CD4-positive, alpha-beta memory T cell (primary cell): Measurements from ENCODE around the gene DIP2B. TPM values are rescaled to one million over a fixed set of nuclear protein-coding genes. Genes with fewer than 3 reads are reported as not detected.
"Not testable (repeated sequence)": the region's sequence is repeated elsewhere in the genome, so short reads cannot be mapped to it uniquely, and the experiment has no call there.

ENCODE experiments used
- CTCF ChIA-PET: fragments of 350-600 bp; sonication (Branson Sonifier 250); formaldehyde crosslinking; loops from one replicate; lab custom pipeline; 2021; ENCODE audit warnings: inconsistent platforms; ENCODE audit not compliant: partially characterized antibody; lab: Charles Lee
- POLR2A ChIA-PET: fragments of 350-600 bp; sonication (Branson Sonifier 250); formaldehyde crosslinking; loops from one replicate; lab custom pipeline; 2021; ENCODE audit not compliant: partially characterized antibody; lab: Charles Lee
- DNase-seq, 5 donors: peaks; one replicate each; pipeline versions ENCODE4 v3.0.0 to v3.0.0-alpha.2; 2020 to 2022; ENCODE audit warnings: mixed read lengths in 1 of 5
- H3K27ac ChIP-seq: one replicate; pipeline ENCODE4 v1.7.0; 2013; ENCODE audit warnings: low read depth, low read length
- H3K27me3 ChIP-seq: 2 replicates; pipeline ENCODE4 v1.7.0; 2013; ENCODE audit warnings: mild to moderate bottlenecking, low read length, moderate library complexity; ENCODE audit not compliant: insufficient read depth
- H3K36me3 ChIP-seq: 2 replicates; pipeline ENCODE4 v1.7.0; 2013; ENCODE audit warnings: mild to moderate bottlenecking, low read length, moderate library complexity; ENCODE audit not compliant: insufficient read depth
- H3K4me1 ChIP-seq: 2 replicates; pipeline ENCODE4 v1.7.0; 2013; ENCODE audit warnings: mild to moderate bottlenecking, low read length, moderate library complexity; ENCODE audit not compliant: insufficient read depth
- H3K4me3 ChIP-seq, 2 donors: one replicate each; pipeline ENCODE4 v1.7.0; 2013; ENCODE audit warnings: low read length in 2 of 2, mild to moderate bottlenecking in 1 of 2
- H3K9me3 ChIP-seq, 2 donors: one replicate each; pipeline ENCODE4 v1.7.0; 2013; ENCODE audit warnings: low read length in 2 of 2, control low read depth in 1 of 2; ENCODE audit not compliant: control insufficient read depth in 1 of 2
- H3K27ac Mint-ChIP-seq, 7 donors: one replicate each; pipeline ENCODE4 v1.8.0; 2020 to 2021; ENCODE audit warnings: mixed read lengths in 7 of 7, mild to moderate bottlenecking in 6 of 7, inconsistent platforms in 3 of 7, moderate library complexity in 3 of 7
- H3K27me3 Mint-ChIP-seq, 2 donors: one replicate each; pipeline ENCODE4 v1.8.0; 2020 to 2021; ENCODE audit warnings: mixed read lengths in 2 of 2
- H3K36me3 Mint-ChIP-seq, 2 donors: one replicate each; pipeline ENCODE4 v1.8.0; 2020 to 2021; ENCODE audit warnings: mixed read lengths in 2 of 2, inconsistent platforms in 1 of 2, mild to moderate bottlenecking in 1 of 2
- H3K4me1 Mint-ChIP-seq, 4 donors: one replicate each; pipeline ENCODE4 v1.8.0; 2020 to 2021; ENCODE audit warnings: mixed read lengths in 4 of 4, mild to moderate bottlenecking in 1 of 4
- H3K4me3 Mint-ChIP-seq, 8 donors: one replicate each; pipeline ENCODE4 v1.8.0; 2020 to 2021; ENCODE audit warnings: mixed read lengths in 8 of 8, mild to moderate bottlenecking in 7 of 8, moderate library complexity in 6 of 8, inconsistent platforms in 3 of 8
- H3K9me3 Mint-ChIP-seq, 8 donors: one replicate each; pipeline ENCODE4 v1.8.0; 2020 to 2021; ENCODE audit warnings: mixed read lengths in 8 of 8, mild to moderate bottlenecking in 5 of 8, inconsistent platforms in 3 of 8, moderate library complexity in 1 of 8
- intact Hi-C: fragments of 100-400 bp; cut with micrococcal nuclease; formaldehyde crosslinking; loops from one replicate; pipeline ENCODE4 v1.15.1; 2023
- polyA plus RNA-seq, 2 donors: library from polyadenylated mRNA; unstranded; fragments of 300-500 nt; fragmentation: Illumina TruSeq; gene quantifications; one replicate each; pipeline ENCODE4 v1.2.3, GENCODE V29; 2021
- total RNA-seq, 2 experiments: library from RNA; stranded (reverse); gene quantifications; one replicate each; pipeline ENCODE4 v1.2.3, GENCODE V29; 2021

DIP2B gene
- total and polyA plus RNA-seq, 4 experiments from 2014 or later = 3.8 to 29.1 (median 20.0) TPM

GRCh38 chr12:50520416-50521207, 15.8 kb downstream of the DIP2B start:
- peak in 1 of 5 donors; percentile 22 for DNase-seq

GRCh38 chr12:50521781-50522180, 17.0 kb downstream of the DIP2B start:
- DNase-seq, H3K27me3 Mint-ChIP-seq, H3K9me3 Mint-ChIP-seq, H3K4me3 Mint-ChIP-seq, H3K27ac ChIP-seq, H3K4me3 ChIP-seq, H3K36me3 ChIP-seq, H3K27me3 ChIP-seq, H3K9me3 ChIP-seq: not testable (repeated sequence)
- ChIA-PET CTCF (interaction anchor here (1.7 kb wide), 1 partner anchor 13 kb away, joined by 4 read pairs; no protein-coding TSS in a partner anchor), POLR2A (interaction anchor here (0.7 to 1.6 kb wide), 4 partner anchors 14 to 30 kb away, joined by 3 to 7 read pairs (median 4); no protein-coding TSS in a partner anchor)
- Mint-ChIP-seq H3K27ac (peak overlapping the region in 1 of 7 donors; percentile 19), H3K4me1 (peaks cover 25 to 51% (median 36%) of the 10 kb centered on the region in 4 donors), H3K36me3 (peaks cover 12 to 26% of the 10 kb centered on the region in 2 donors)
- peaks cover 53% of the 10 kb centered on the region for H3K4me1 ChIP-seq
- intact Hi-C loops = loop anchor here (2.0 kb wide), 1 partner anchor 17 kb away; the partner anchor contains the start of gene DIP2B

More at GRCh38 chr12:50520416-50521207, 15.8 kb downstream of the DIP2B start:
- Histone ChIP-seq H3K9me3 (no peaks in the 10 kb centered on the region), H3K27me3 (no peaks in the 10 kb centered on the region), H3K36me3 (no peaks in the 10 kb centered on the region), H3K27ac (no peak overlapping the region), H3K4me1 (peaks cover 58% of the 10 kb centered on the region), H3K4me3 (no peak overlapping the region)
- ChIA-PET CTCF (interaction anchor here (0.6 to 1.7 kb wide), 7 partner anchors 9 to 29 kb away, joined by 3 to 6 read pairs (median 4); no protein-coding TSS in a partner anchor), POLR2A (interaction anchor here (0.9 to 4.3 kb wide), 6 partner anchors 8 to 20 kb away, joined by 3 to 21 read pairs (median 6); no protein-coding TSS in a partner anchor)
- intact Hi-C loops = loop anchor here (2.0 kb wide), 1 partner anchor 16 kb away; the partner anchor contains the start of gene DIP2B
- H3K9me3 Mint-ChIP-seq = peaks cover 0 to 3% (median 0%) of the 10 kb centered on the region in 8 donors
- H3K4me3 Mint-ChIP-seq = peak overlapping the region; percentile 18 to 72 (median 39)
- peaks cover 25 to 51% (median 37%) of the 10 kb centered on the region in 4 donors for H3K4me1 Mint-ChIP-seq
- H3K27ac Mint-ChIP-seq = peak overlapping the region; percentile 62 to 91 (median 88)
- no peaks in the 10 kb centered on the region for H3K27me3 Mint-ChIP-seq
- peaks cover 6 to 18% of the 10 kb centered on the region in 2 donors for H3K36me3 Mint-ChIP-seq

DNA sequence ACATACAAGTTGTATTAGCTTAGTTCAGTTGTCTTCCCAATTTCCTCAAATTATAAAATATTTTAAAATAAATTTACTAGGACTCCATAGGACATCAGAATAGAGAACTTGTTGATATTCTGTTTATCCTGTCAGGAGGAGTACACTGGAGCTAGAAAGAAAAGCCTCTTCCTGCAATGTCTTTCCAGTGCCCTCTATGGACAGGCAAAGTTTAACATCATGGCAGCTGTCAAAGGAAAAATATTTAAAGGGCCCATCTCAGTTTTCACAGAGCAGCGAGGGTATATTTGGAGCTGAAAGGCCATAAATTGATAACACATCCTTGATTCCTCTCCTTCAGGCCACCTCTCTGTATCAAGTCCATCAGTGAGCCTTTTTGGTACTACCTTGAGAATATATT, 19.0 kb downstream of the DIP2B start:
- Histone ChIP-seq H3K9me3 (no peaks in the 10 kb centered on the region), H3K36me3 (no peaks in the 10 kb centered on the region), H3K4me3 (no peak overlapping the region), H3K27me3 (no peaks in the 10 kb centered on the region), H3K4me1 (peaks cover 44% of the 10 kb centered on the region), H3K27ac (no peak overlapping the region)
- Mint-ChIP-seq H3K36me3 (peaks cover 13 to 26% of the 10 kb centered on the region in 2 donors), H3K27me3 (no peaks in the 10 kb centered on the region), H3K9me3 (peaks cover 0 to 3% (median 0%) of the 10 kb centered on the region in 8 donors), H3K4me3 (no peak overlapping the region), H3K27ac (peak overlapping the region in 2 of 7 donors; percentile 29 to 63), H3K4me1 (peaks cover 30 to 54% (median 44%) of the 10 kb centered on the region in 4 donors)
- intact Hi-C loops = no loop called here
- ChIA-PET POLR2A (interaction anchor here (0.7 to 1.5 kb wide), 4 partner anchors 9 to 19 kb away, joined by 3 to 6 read pairs (median 5); partner anchors contain the start of gene DIP2B), CTCF (interaction anchor here (0.6 to 2.1 kb wide), 3 partner anchors 10 to 19 kb away, joined by 3 to 6 read pairs (median 5); partner anchors contain the start of gene DIP2B)
- no peak for DNase-seq

- Histone ChIP-seq H3K4me3 (no peak overlapping the region), H3K27ac (no peak overlapping the region), H3K9me3 (no peaks in the 10 kb centered on the region), H3K27me3 (no peaks in the 10 kb centered on the region), H3K36me3 (no peaks in the 10 kb centered on the region), H3K4me1 (peaks cover 43% of the 10 kb centered on the region)
- POLR2A ChIA-PET = interaction anchor here (0.6 to 1.5 kb wide), 3 partner anchors 15 to 312 kb away, joined by 3 to 5 read pairs (median 3); partner anchors contain the start of gene DIP2B
- peaks cover 0 to 3% (median 0%) of the 10 kb centered on the region in 8 donors for H3K9me3 Mint-ChIP-seq
- no peak for DNase-seq
- no peak overlapping the region for H3K4me3 Mint-ChIP-seq
- peak overlapping the region in 2 of 7 donors; percentile 29 to 63 for H3K27ac Mint-ChIP-seq
- H3K4me1 Mint-ChIP-seq = peaks cover 33 to 58% (median 47%) of the 10 kb centered on the region in 4 donors
- CTCF ChIA-PET = interaction anchor here (0.6 to 2.1 kb wide), 5 partner anchors 10 to 135 kb away, joined by 3 to 6 read pairs (median 3); partner anchors contain the start of gene DIP2B
- intact Hi-C loops = no loop called here
- H3K36me3 Mint-ChIP-seq = peaks cover 14 to 26% of the 10 kb centered on the region in 2 donors
- no peaks in the 10 kb centered on the region for H3K27me3 Mint-ChIP-seq
Observed at GRCh38 chr12:50524621-50525020, 19.8 kb downstream of the DIP2B start.

GRCh38 chr12:50525422-50525821, 20.6 kb downstream of the DIP2B start:
- H3K4me3 Mint-ChIP-seq = no peak overlapping the region
- Histone ChIP-seq H3K27me3 (no peaks in the 10 kb centered on the region), H3K4me1 (peaks cover 35% of the 10 kb centered on the region), H3K36me3 (no peaks in the 10 kb centered on the region), H3K4me3 (no peak overlapping the region), H3K9me3 (no peaks in the 10 kb centered on the region), H3K27ac (no peak overlapping the region)
- H3K27me3 Mint-ChIP-seq = no peaks in the 10 kb centered on the region
- H3K9me3 Mint-ChIP-seq = peaks cover 0 to 3% (median 0%) of the 10 kb centered on the region in 8 donors
- DNase-seq = no peak
- H3K36me3 Mint-ChIP-seq = peaks cover 14 to 26% of the 10 kb centered on the region in 2 donors
- ChIA-PET CTCF (interaction anchor here (0.6 to 2.1 kb wide), 3 partner anchors 19 to 1841 kb away, joined by 3 to 6 read pairs (median 3); no protein-coding TSS in a partner anchor), POLR2A (interaction anchor here (0.6 to 1.2 kb wide), 3 partner anchors 16 to 313 kb away, joined by 3 to 4 read pairs (median 3); no protein-coding TSS in a partner anchor)
- H3K4me1 Mint-ChIP-seq = peaks cover 29 to 51% (median 40%) of the 10 kb centered on the region in 4 donors
- H3K27ac Mint-ChIP-seq = peak overlapping the region in 6 of 7 donors; percentile 29 to 87 (median 68)
- intact Hi-C loops = no loop called here

DNA sequence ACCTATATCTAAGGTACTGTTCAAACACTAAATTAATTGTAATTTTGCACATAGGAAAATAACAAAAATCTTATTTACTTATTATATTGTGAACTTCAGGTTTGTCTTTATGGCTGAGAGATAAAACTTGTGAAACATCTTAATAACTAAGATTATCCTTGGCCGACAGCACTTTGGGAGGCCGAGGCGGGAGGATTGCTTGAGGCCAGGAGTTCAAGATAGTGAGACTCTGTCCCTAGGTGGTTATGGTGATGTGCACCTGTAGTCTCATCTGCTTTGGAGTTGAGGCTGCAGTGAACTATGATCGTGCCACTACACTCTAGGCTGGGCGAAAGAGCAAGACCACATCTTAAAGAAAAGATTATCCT, 22.6 kb downstream of the DIP2B start:
- Mint-ChIP-seq H3K36me3 (peaks cover 14 to 25% of the 10 kb centered on the region in 2 donors), H3K4me3 (peak overlapping the region in 1 of 8 donors; percentile 4), H3K4me1 (peaks cover 26 to 43% (median 34%) of the 10 kb centered on the region in 4 donors)

More for the DNA sequence above, 22.6 kb downstream of the DIP2B start:
- POLR2A ChIA-PET = no interaction called here
- intact Hi-C loops = no loop called here
- Histone ChIP-seq H3K4me1 (peaks cover 38% of the 10 kb centered on the region), H3K27ac (no peak overlapping the region), H3K9me3 (no peaks in the 10 kb centered on the region), H3K27me3 (no peaks in the 10 kb centered on the region), H3K36me3 (no peaks in the 10 kb centered on the region), H3K4me3 (no peak overlapping the region)
- no peak for DNase-seq
- Mint-ChIP-seq H3K27ac (peak overlapping the region in 3 of 7 donors; percentile 11 to 58 (median 23)), H3K9me3 (peaks cover 0 to 3% (median 0%) of the 10 kb centered on the region in 8 donors), H3K27me3 (no peaks in the 10 kb centered on the region)
- CTCF ChIA-PET = interaction anchor here (0.6 kb wide), 1 partner anchor 61 kb away, joined by 3 read pairs; no protein-coding TSS in a partner anchor
